Activated naive CD4-positive, alpha-beta T cell (primary cell): ENCODE measurements around the gene KMT2B.

Source experiments
- DNase-seq, 4 experiments: peaks; one replicate each; lab custom pipeline; 2025; lab: John Stamatoyannopoulos, UW

The KMT2B gene

DNA sequence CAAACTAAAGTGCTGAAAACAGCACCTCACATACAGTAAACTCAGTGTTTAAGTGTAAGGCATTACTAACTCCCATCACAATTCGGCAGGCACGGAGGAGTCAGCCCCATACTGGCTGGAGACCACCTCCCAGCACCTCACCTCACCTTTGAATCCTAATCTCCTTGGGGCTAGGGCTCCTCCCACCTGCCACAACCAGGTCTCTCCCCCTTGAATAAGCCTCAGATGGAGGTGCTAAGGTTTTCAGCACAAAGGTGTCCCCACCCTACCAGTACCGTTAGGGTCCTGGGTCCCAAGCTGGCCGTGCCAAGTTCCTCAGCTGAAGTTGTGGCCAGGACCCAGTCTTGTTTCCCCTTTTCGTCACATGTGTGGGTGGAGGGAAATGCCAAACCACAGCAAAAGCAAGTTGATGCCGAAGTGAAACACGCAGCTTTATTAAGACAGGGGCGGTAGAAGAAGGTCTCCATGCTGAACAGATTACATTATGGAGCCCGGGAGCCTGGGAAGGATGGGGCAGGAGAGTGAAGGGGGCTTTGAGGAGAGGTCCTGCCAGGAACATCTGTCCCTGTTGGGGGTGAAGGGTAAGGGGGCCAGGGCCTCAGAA is 24.4 kb downstream of the KMT2B start, which contains the start of gene IGFLR1:
TSS of gene IGFLR1 (minus strand) at position 332 of the 604 bp plus-strand sequence. CDS start 1,272 bp downstream, outside the sequence.
- DNase-seq, result peak in 2 of 4 experiments; percentile 33 to 39

DNA sequence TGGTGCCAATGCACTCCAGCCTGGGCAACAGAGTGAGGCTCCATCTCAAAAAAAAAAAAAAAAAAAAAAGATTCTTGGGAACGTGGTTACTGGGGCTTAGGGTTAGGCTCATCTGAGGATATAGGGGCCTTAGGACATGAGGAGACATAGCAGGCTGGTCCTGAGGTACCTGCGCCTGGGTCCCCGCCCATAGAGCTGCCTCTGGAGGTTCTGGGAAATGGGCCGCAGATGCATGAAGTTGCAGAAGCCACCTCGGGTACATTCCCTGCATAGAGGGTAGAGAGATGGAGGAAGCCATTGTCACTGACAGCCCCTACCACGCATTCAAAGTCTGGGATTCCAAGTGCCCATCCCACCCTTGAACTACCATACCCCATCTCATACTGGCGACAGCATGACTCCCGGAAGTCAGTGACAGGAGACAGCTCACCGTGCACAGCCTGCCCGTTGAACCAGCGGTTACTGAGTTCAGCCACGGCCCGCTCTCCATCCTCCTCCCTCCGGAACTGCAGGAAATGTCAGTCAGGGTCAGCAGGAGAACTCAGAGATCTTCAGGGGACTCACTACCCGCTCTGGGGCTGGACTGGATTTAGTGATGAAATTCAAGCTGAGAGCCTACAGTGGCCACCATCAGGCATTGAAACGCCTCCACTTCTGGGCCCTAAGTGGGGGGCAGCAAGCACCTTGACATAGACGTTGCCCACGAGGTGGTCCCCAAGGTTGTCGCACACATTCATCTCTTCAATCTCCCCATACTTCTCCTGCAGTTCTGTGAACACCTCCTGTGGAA is 26.0 kb downstream of the KMT2B start:
- DNase-seq, result no peak

DNA sequence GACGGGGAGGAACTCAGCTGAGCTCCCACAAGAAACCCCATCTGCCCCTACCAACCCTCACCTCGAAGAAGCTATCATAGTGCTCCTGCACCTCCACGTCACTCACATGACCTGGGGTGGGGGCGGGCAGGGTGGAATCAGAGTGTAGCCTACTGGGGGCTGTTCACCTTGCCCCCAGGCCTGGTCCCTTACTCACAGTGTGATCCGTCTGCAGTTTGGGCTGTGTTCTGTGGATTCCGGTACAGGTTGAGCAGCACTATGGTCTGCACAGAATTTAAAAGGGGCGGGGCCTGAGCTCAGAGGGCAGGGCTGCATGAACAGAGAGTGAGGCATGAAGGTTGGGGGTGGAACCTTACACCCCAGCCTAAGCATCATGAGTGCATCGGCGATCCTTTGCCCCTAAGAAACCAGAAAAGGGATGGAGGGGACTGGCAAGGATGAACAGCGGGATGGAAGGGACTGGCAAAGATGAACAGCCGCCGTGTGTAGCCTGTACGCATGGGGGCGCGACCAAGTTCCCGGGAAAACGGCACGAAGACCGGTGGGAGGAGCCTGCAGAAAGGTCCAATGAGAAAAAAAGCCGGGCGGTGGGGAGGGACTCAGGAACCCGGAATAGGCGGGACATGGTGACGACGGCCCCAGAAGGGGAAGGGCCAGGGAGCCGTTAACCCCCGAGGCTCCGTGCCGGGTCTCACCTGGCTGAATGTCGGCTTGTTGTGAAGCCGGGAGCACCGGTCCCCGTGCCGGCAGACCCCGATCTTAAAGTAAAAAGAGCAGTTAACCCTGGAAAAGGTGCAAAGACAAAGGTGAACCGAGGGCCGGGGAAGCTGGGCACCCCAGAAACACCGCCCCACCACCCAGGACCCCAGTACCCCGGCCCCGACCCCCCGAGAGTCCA is 26.9 kb downstream of the KMT2B start:
- DNase-seq, result peak; percentile 72 to 88 (median 78)

DNA sequence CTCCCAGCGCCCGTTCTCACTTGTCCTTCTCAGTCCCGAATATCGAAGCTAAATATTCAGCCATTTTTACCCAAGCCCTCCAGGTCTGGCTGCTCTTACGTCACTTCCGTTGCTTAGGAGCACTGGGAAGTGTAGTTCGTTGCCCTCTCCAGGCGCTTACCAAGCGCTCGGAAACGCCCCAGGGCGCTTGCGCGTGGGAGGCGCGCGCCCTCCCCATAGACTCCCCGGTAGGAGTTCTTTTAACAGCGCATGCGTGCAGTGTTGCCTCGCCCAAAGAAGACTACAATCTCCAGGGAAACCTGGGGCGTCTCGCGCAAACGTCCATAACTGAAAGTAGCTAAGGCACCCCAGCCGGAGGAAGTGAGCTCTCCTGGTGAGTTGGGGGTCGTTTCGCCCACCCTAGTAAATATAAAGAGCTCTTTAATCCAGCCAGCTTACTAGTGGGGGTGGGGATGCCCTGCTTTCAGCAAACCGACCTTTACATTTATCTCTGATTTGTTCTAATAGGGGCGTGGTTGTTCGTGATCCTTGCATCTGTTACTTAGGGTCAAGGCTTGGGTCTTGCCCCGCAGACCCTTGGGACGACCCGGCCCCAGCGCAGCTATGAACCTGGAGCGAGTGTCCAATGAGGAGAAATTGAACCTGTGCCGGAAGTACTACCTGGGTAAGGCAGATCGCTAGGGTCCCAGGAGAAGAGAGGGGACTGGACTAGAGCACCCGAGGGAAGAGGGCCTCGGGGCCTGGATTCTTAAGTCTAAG is 27.7 kb downstream of the KMT2B start, which contains the start of the genes PSENEN and U2AF1L4:
TSS of gene PSENEN (plus strand) at position 324 of the 759 bp plus-strand sequence. CDS start at position 604, 280 bp downstream.
TSS of gene U2AF1L4 (minus strand) at position 91 of the 759 bp plus-strand sequence. CDS start at position 64, 27 bp downstream.
- peak; percentile 80 to 92 (median 84) for DNase-seq

DNA sequence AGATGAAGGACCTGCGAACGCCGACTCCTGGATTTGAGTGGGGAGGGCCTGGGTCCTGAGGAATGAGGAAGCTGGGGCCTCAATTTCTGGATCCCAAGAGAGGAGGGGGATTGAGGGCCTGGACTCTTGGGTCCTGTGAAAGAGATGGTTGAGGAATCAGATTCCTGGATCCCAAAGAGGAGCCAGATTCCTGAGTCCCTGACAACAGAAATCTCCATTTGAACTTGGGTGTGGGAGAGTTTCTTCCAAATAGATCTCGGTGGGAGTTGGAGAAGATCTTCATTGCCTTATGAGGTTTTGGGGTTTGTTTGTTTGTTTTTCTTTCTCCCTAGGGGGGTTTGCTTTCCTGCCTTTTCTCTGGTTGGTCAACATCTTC is 28.3 kb downstream of the KMT2B start:
- DNase-seq, result no peak

DNA sequence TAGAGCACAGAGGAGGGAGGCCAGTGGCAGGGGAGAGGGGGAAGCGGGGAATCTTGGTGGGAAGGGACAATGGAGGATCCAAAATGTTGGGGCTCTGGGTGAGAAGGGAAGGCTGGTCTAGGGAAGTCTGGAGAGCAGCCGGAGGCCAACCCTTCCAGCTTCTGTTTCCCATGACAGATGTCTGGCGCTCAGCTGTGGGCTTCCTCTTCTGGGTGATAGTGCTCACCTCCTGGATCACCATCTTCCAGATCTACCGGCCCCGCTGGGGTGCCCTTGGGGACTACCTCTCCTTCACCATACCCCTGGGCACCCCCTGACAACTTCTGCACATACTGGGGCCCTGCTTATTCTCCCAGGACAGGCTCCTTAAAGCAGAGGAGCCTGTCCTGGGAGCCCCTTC is 28.7 kb downstream of the KMT2B start:
- DNase-seq, result no peak

DNA sequence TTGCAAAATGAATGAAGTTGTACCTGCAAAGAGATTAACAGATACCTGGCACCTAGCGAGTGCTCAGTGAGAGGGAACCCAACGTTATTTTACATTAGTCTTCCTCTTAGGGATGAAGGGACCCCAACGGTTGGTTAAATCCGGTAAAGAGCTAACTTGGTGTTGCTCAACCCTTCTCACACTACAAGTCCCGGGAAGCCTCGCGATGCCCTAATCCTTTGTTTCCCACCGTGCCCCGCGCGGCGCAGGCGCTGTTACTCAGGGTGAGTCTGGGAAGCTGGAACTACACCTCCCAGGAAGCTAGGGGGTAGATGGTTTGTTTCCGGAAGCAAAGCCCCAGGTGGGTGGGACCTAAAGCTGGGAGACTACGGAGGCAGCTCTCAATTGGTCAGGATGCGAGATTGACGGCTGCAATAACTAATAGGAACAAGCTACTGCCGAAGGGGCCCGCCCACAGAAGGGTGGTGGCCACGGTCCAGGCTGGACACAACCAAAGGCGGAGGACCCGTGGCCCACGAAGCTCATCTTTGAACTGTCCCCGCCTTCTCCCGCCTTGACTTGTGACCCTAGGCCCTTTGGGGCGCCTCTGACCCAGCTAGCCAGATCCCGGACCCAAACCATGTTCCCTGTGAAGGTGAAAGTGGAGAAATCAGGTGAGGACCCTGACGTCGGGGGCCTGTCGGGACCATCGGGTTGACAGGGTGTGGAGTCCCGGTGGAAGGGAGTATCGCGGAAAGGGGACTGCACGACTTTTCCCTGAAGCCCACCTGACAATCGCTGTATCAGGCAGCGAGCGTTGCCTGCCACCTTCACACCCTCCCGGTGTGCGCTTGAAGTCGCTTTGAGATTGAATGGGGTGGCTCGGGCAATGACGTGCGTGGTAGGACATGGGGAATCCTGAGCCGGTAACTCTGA is 30.6 kb downstream of the KMT2B start, which contains the start of gene LIN37:
TSS of gene LIN37 (plus strand) at position 471 of the 915 bp plus-strand sequence. CDS start at position 620, 149 bp downstream.
- peak; percentile 90 to 97 (median 94) for DNase-seq

DNA sequence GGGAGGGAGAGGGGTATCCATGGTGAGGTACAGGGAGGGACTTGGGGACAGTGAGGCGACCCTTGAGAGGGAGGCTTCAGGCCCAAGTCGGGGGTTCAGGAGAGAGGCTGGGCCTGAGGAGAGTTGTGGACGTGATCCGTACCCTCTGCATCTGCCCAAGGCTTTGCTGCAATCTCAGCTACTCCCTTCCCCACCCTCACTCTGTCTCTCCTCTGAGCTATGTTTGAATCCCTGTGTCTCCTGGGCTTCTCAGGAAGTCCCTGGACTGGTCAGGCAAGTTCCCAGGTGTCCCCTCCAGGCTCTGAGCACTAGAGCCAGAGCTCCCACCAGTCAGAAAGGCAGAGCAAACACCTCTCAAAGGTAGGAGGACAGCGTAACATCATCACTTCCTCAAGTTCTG is 32.4 kb downstream of the KMT2B start:
- DNase-seq, result no peak

DNA sequence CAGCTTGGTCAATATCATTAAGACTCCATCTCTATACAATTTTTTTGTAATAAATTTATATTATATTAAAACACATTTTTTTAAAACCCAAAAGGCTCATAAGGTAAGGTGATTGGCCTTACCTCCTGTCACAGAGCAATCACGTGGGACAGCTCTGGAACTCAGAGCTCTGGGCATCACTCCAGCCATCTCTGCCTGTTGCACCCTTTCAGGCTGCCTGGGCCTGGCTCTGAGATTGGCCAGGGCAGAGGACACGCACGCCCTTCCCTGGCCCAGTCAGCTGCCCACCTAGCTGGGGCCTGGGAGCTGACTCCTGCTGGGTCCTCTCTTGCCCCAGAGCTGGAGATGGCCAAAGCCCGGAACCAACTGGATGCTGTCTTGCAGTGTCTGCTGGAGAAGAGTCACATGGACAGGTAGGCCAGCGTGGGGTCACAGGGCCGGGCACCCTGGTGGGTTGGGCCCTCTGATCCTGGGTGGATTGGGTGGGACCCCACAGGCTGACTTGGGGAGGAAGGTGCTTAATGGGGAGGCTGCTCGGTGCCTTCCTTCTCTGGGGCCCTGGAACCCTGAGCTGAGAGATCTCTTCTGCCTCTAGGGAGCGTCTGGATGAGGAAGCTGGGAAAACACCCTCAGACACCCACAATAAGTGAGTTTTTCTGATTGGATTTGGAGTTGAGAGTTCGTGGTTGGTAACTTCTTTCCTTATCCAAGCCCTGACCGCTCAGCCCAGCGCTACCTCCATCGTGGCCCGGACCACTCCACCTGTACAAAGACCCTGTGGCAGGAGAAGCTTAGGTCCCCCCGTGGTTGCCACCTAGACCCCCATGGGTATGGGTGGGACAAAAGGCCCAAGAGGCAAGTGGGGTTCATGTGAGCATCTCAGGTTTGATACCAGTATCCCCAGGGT is 34.3 kb downstream of the KMT2B start:
- no peak for DNase-seq

DNA sequence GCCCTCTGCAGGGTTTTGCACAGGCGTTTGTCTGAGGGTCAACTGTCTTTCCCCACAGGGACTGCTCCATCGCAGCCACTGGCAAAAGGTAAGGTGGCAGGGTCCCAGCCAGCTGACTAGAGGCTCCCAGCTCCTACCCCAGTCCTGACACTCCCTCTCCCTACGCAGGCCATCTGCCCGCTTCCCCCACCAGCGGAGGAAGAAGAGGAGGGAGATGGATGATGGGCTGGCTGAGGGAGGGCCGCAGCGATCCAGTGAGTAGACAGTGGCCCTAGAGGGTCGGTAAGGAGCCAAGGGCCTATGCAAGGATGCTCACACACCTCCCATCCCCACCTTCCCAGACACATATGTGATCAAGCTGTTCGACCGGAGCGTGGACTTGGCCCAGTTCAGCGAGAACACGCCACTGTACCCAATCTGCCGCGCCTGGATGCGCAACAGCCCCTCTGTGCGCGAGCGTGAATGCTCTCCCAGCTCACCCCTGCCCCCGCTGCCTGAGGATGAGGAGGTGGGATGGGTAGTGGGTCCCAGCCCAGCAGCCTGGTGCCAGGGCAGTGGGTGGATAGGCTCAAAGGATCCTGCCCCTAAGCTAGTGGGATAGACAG is 35.0 kb downstream of the KMT2B start:
- no peak for DNase-seq

DNA sequence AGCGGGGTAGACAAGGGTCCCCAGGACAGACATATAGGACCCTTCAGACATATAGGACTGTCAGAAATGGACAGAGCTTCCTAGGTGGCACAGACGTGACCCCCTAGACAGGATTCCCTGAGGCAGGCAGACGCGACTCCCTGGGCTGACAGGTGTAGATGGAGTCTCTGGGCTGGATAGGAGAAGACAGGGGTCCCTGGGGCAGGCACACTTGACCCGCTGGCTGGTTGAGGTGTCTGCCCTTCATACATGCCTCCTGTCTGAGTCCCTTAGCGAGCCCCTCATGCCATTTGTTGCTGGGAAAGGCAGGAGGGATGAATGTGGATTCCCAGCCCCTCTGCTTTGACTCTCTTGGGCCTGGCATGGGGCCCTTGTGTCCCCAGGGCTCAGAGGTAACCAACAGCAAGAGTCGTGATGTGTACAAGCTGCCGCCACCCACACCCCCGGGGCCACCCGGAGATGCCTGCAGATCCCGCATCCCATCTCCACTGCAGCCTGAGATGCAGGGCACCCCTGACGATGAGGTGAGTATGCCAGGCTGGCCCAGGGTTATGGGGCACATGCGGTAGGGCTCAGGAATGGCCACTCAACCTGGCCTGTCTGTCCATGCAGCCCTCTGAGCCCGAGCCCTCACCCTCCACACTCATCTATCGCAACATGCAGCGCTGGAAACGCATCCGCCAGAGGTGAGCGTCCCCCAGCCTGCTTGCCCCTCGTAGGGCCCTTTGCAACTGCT is 36.0 kb downstream of the KMT2B start:
- DNase-seq, result no peak

DNA sequence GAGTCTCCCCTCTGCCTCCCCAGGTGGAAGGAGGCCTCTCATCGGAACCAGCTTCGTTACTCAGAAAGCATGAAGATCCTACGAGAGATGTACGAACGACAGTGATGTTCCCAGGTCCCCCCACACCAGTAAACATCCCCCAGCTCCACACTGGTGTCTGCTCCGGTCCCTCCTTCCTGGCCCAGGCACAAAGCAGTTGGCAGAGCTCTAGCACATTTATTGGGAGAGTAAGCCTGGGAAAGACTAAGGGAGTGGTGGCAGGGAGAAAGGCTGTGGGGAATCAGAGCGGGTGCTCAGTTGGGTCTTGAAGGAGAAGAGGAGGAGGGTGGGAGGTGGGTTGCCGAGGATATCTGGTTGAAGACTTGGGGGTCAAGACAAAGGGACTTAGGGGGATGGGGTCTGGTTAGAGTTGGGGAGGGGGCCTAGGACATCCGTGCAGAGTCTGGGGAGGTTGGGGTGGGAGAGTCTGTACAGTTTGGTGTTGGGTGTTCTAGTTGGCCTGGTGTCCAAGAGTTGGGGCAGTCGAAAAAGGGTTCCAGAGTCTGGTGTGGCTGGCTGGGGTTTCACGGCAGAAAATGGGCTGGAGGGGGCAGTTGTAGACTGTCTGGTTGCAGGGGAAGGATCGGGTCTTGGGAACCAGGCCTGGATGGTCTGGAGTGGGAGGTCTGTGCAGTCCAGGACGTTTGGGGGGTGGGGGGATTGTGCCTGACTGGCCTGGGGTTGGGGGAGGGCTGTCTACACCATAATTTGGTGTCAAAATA is 36.7 kb downstream of the KMT2B start:
- DNase-seq, result no peak

DNA sequence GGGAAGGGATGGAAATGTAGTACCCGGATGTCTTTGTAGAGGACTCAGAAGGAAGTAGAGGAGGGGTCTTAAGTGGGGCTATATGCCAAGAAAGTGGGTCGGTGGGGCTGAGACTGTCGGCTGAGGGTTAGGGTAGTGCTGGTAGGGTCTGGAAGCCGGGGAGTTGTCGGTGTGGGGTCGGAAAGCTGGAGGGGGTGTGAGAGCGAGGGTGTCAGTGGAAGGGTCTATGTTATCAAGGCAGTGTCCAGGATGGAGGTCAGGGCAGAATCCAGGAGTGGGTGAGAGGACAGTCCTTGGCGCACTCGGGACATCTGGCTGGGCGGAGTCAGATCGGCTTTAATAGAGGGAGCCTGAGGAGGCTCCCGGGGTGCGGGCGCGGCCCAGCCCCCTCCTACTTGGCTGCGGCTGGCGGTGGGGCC is 37.3 kb downstream of the KMT2B start:
- no peak for DNase-seq

DNA sequence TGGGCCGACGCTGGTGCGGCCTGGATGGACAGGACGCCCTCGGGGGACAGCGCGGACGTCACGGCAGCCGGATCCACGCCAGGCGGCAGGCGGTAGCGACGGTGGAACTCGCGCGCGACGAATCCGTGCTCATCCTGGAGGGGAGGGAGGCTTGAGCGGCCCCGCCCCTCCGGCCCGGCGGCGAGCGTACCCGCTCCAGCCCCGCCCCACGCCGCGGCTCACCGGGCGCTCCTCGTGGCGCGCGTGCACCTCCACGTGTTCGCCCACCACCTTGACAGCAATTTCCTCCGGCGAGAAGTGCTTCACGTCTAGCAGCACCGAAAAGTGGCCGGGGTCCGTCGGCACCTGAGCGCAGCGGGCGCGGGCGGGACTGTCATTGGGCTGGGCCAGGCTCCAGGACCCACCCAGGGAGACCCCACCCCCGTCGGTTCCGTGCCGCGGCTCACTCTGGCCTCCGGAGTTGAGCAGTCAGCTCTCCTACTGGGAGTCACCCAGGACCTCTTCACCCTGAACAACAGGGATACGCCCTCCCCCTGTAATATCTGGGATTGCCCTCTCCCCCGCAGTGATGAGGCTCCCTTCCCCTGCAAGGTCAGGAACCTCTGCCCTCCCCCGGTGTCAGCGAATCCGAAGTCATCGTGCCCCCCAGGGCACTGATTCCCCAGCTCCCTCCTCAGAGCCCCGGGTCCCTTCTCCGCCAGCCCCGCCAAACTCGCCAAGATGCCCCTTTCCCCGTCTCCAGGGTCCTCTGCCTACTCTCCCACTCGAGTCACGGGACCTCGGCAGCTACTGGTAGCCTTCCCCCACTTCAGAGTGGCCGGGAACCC is 38.0 kb downstream of the KMT2B start:
- peak in 2 of 4 experiments; percentile 24 to 58 for DNase-seq

DNA sequence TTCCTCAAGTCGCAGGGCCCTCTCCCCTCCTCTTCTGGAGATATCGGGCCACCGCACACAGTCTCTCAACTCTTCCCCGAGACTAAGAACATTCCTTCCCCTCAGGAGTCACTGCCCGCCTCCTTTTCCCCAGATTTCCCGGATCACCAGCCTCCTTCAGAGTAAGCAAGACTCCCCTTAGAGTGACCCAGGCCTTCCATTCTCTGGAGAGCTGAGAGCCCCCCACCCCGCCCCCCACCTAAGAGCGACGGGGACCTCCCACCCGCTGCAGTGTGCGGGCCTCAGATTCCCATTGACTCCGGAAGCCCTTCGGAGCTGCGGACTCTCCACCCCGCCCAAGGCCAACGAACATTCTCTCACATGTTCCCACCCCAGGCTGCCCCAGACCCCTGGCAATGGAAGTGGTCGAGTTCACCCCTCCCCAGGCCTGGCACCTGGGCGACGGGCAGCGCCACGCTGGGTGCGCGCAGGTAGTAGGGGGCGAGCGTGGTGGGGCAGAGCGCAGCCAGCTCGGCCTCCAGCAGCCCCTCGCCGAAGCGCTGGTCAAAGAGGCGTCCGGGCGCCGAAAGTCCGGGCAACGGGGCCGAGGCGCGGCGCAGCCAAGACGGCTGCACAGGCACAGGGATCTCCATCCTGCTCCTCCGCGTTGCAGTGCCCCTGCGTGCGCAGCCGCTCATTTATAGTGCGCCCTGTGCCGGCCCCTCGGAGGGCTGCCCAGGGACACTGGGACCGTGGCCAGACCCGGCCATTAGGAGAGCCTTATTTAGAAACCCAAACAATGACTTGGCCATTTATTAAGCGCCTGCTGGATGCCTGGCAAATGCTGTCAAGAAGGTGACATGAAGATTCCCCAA is 38.8 kb downstream of the KMT2B start, which contains the start of gene HSPB6:
TSS of gene HSPB6 (minus strand) at position 653 of the 854 bp plus-strand sequence. CDS start at position 632, 21 bp downstream.
- DNase-seq, result no peak
